K562 (cell line): ENCODE measurements around the gene POLR2C. TPM values are rescaled to one million over a fixed set of nuclear protein-coding genes. Genes with fewer than 3 reads are reported as not detected.
A peak's percentile ranks its signal among the peaks of the same experiment; 100 is the strongest.

Experiments
- ATAC-seq: fragments of 200-7000 bp; cut with Tn5 transposase; 3 replicates; pipeline ENCODE4 v1.9.1; 2020; ENCODE audit warnings: moderate library complexity
- BruUV-seq: library from RNA; stranded (reverse); fragments of 400-500 nt; replicated peaks from 2 replicates; lab custom pipeline; 2021; lab: Mats Ljungman, UMichigan
- CTCF ChIA-PET: fragments of 300-600 bp; formaldehyde crosslinking; extraction: SDS; loops from one replicate; lab custom pipeline; 2021; ENCODE audit warnings: low intra/inter-chr PET ratio; lab: Yijun Ruan, JAX
- POLR2A ChIA-PET: fragments of 300-600, 350-650 bp; sonication (Branson Sonifier 250); formaldehyde crosslinking; extraction: SDS; loops from one replicate; lab custom pipeline; 2021; ENCODE audit warnings: antibody characterized with exemption, inconsistent platforms; lab: Yijun Ruan, JAX
- DNase-seq, 4 experiments: peaks; one replicate each; pipeline versions ENCODE4 v3.0.0 to v3.0.0-alpha.2; 2011 to 2018; ENCODE audit warnings: low spot score in 3 of 4, mixed read lengths in 3 of 4; ENCODE audit errors: extremely low read depth in 1 of 4
- FAIRE-seq: peaks from 2 replicates; lab custom pipeline; 2011; peaks lifted over from hg19 to GRCh38; lab: Jason Lieb, UNC
- H2AFZ ChIP-seq: 2 replicates; pipeline ENCODE4 v1.6.0; 2011; ENCODE audit warnings: low read depth, low read length, control low read depth, inconsistent platforms
- H3K27ac ChIP-seq: fragments of 200-600 bp; 3 replicates; pipeline ENCODE4 v1.8.0; 2011; ENCODE audit warnings: low read depth, mild to moderate bottlenecking, control low read depth, inconsistent platforms, low read length, moderate library complexity, mixed read lengths; ENCODE audit errors: extremely low read depth
- H3K27me3 ChIP-seq, 2 experiments: fragments of 300-600 bp in 1 of 2; 2 replicates in 1 of 2; 3 replicates in 1 of 2; pipeline versions ENCODE4 v1.6.0 to v1.8.0; 2011; ENCODE audit warnings: inconsistent platforms in 2 of 2, low read length in 2 of 2, mild to moderate bottlenecking in 1 of 2, mixed read lengths in 1 of 2, moderate library complexity in 1 of 2; ENCODE audit not compliant: control insufficient read depth in 2 of 2, insufficient read depth in 2 of 2
- H3K36me3 ChIP-seq: fragments of 300-600 bp; 3 replicates; pipeline ENCODE4 v1.8.0; 2011; ENCODE audit warnings: mild to moderate bottlenecking, low read length, inconsistent platforms; ENCODE audit not compliant: control insufficient read depth, insufficient read depth
- H3K4me1 ChIP-seq, 2 experiments: fragments of 200-600 bp in 1 of 2; replicated peaks in 1 of 2; 2 replicates in 1 of 2; 3 replicates in 1 of 2; pipeline versions ENCODE4 v1.5.1 to v1.8.0; 2011; ENCODE audit warnings: inconsistent platforms in 2 of 2, low read length in 2 of 2, mild to moderate bottlenecking in 1 of 2, mixed read lengths in 1 of 2, moderate library complexity in 1 of 2; ENCODE audit not compliant: control insufficient read depth in 2 of 2, insufficient read depth in 2 of 2
- H3K4me2 ChIP-seq: 2 replicates; pipeline ENCODE4 v1.6.1; 2011; ENCODE audit warnings: low read length, control low read depth, inconsistent platforms, mixed read lengths; ENCODE audit not compliant: insufficient read depth
- H3K4me3 ChIP-seq: fragments of 200-600 bp; sonication (generic), shearing (Covaris generic); 2 replicates; pipeline ENCODE4 v1.5.1; 2016; ENCODE audit warnings: control low read depth, inconsistent platforms
- H3K79me2 ChIP-seq: fragments of 200-600 bp; 3 replicates; pipeline ENCODE4 v1.8.0; 2011; ENCODE audit warnings: low read length, inconsistent platforms; ENCODE audit not compliant: control insufficient read depth, insufficient read depth
- H3K9ac ChIP-seq, 2 experiments: 2 replicates each; pipeline versions ENCODE4 v1.6.0 to v1.6.1; 2011; ENCODE audit warnings: low read depth in 2 of 2, low read length in 2 of 2, control low read depth in 1 of 2, inconsistent platforms in 1 of 2, mild to moderate bottlenecking in 1 of 2, mixed read lengths in 1 of 2; ENCODE audit not compliant: insufficient read depth in 1 of 2
- H3K9me1 ChIP-seq: one replicate; pipeline ENCODE4 v1.6.0; 2011; ENCODE audit warnings: inconsistent platforms, mild to moderate bottlenecking, low read length, moderate library complexity; ENCODE audit not compliant: control insufficient read depth, insufficient read depth
- H3K9me3 ChIP-seq: replicated peaks from 2 replicates; pipeline ENCODE4 v1.5.1; 2011; ENCODE audit warnings: low read depth, low read length, inconsistent platforms; ENCODE audit not compliant: control insufficient read depth, insufficient read depth
- H4K20me1 ChIP-seq: replicated peaks from 2 replicates; pipeline ENCODE4 v1.6.1; 2011; ENCODE audit warnings: low read length, inconsistent platforms, mixed read lengths; ENCODE audit not compliant: control insufficient read depth, insufficient read depth
- MYNN ChIP-seq, 2 experiments: sonication (generic); formaldehyde crosslinking in 1 of 2; IDR thresholded peaks; 2 replicates each; pipeline versions ENCODE4 v1.5.0 to v1.6.1; 2016 to 2020; ENCODE audit warnings: antibody characterized with exemption in 1 of 2, missing genetic modification reagents in 1 of 2
- REST ChIP-seq, 2 experiments: fragments of 450-650 bp; formaldehyde crosslinking in 1 of 2; IDR thresholded peaks; 2 replicates each; pipeline versions ENCODE4 v1.4.0 to v1.6.1; 2014 to 2020; ENCODE audit warnings: mild to moderate bottlenecking in 2 of 2, borderline replicate concordance in 1 of 2, low read depth in 1 of 2
- TOE1 ChIP-seq, 2 experiments: fragments of 450-650 bp in 1 of 2; sonication (generic) in 1 of 2; formaldehyde crosslinking in 1 of 2; IDR thresholded peaks; 2 replicates each; pipeline versions ENCODE4 v1.7.1 to v1.8.0; 2016 to 2022; ENCODE audit warnings: borderline replicate concordance in 2 of 2, mild to moderate bottlenecking in 2 of 2, antibody characterized with exemption in 1 of 2, inconsistent platforms in 1 of 2, low read depth in 1 of 2, missing genetic modification reagents in 1 of 2, moderate library complexity in 1 of 2
- TSC22D4 ChIP-seq: fragments of 450-650 bp; IDR thresholded peaks from 2 replicates; pipeline ENCODE4 v1.6.1; 2016; ENCODE audit warnings: missing genetic modification characterization, missing biosample characterization, control low read depth
- ZNF699 ChIP-seq: fragments of 250-450 bp; sonication (Bioruptor Pico); IDR thresholded peaks from 2 replicates; pipeline ENCODE4 v1.8.0; 2021; ENCODE audit warnings: mild to moderate bottlenecking, moderate library complexity; ENCODE audit not compliant: insufficient replicate concordance
- WGBS: fragments of 100-300 bp; shearing (Covaris generic); methylation state at CpG from one replicate; pipeline ENCODE4 v1.1.6; 2016; ENCODE audit warnings: low coverage, mixed read lengths; ENCODE audit not compliant: insufficient coverage; ENCODE audit errors: missing lambda C conversion rate; 5-methylcytosine and 5-hydroxymethylcytosine counted together
- in situ Hi-C: fragments of 300-500 bp; cut with MboI; formaldehyde crosslinking; loops from 4 replicates; pipeline ENCODE4 v1.15.0; 2018; ENCODE audit warnings: inconsistent platforms, mixed read lengths
- intact Hi-C: fragments of 100-400 bp; cut with micrococcal nuclease; formaldehyde crosslinking; loops from 2 replicates; pipeline ENCODE4 v1.14.2; 2022
- polyA plus RNA-seq, 8 experiments: library from polyadenylated mRNA; depleted of rRNA in 4 of 8; stranded (reverse) in 5 of 8; unstranded in 3 of 8; fragments of >200 nt; fragmentation: Nextera tagmentation in 2 of 8; fragmentation: Illumina TruSeq in 1 of 8; extraction: Ambion mirVana in 2 of 8; extraction: Trizol in 1 of 8; gene quantifications; 2 replicates each; pipeline versions ENCODE4 v1.2.1 to v1.2.3, GENCODE V29; 2011 to 2014; ENCODE audit warnings: inconsistent platforms in 1 of 8, missing spikeins in 1 of 8
- total RNA-seq, 7 experiments: library from RNA; depleted of rRNA in 6 of 7; stranded (reverse); fragments of >200 nt in 6 of 7; fragmentation: Illumina TruSeq in 2 of 7; extraction: Trizol in 2 of 7; gene quantifications; 2 replicates each; pipeline versions ENCODE4 v1.2.1 to v1.2.3, GENCODE V29; 2011 to 2021; ENCODE audit warnings: low replicate concordance in 1 of 7
- TF ChIP-seq, protein P1 (sequence below): fragments of 250-450 bp; sonication (Bioruptor Pico); IDR thresholded peaks from 2 replicates; pipeline ENCODE4 v1.5.0; 2020; ENCODE audit warnings: mild to moderate bottlenecking

Gene POLR2C
- total and polyA plus RNA-seq, 9 of the 15 experiments (the other 6 are each of a cell fraction or from before 2014, with no cell fraction given): 70.3 to 163 (median 92.3) TPM

GRCh38 chr16:57508035-57508425, 45.6 kb downstream of the POLR2C start:
- Histone ChIP-seq H3K9ac (no peak overlapping the region), H3K9me3 (no peaks in the 10 kb centered on the region), H2AFZ (no peak overlapping the region), H3K27ac (no peak overlapping the region), H3K27me3 (peaks cover 0 to 28% of the 10 kb centered on the region in 2 experiments; a peak in 3 of 5 replicates), H4K20me1 (0 out of 2 replicates have a peak, but pooled peaks cover 3% of the 10 kb centered on the region), H3K4me3 (no peak overlapping the region), H3K9me1 (no peaks in the 10 kb centered on the region), H3K36me3 (no peaks in the 10 kb centered on the region), H3K4me1 (peaks cover 0 to 8% of the 10 kb centered on the region in 2 experiments; a peak in 2 of 5 replicates), H3K4me2 (no peak overlapping the region), H3K79me2 (no peaks in the 10 kb centered on the region)
- in situ Hi-C loops (no loop called here), intact Hi-C loops (no loop called here)
- DNase-seq (no peak), FAIRE-seq (no peak), ATAC-seq (peak; percentile 11; the same call in 1 of the 3 replicates)
- ChIA-PET CTCF (no interaction called here), POLR2A (interaction anchor here (0.6 to 0.8 kb wide), 2 partner anchors 9 to 23 kb away, joined by 3 to 4 read pairs; no protein-coding TSS in a partner anchor)
- no peak for TF ChIP-seq MYNN (IDR thresholded peaks at IDR 0.05)
- TF ChIP-seq MYNN (CRISPR knock-in tag; IDR thresholded peaks at IDR 0.05): no peak
- TF ChIP-seq REST (IDR thresholded peaks at IDR 0.05; ENCODE audit: borderline replicate concordance): no peak
- TF ChIP-seq REST (CRISPR knock-in tag; IDR thresholded peaks at IDR 0.05; ENCODE audit: low read depth): no peak
- no peak for TF ChIP-seq TSC22D4
- no peak for TF ChIP-seq TOE1 (IDR thresholded peaks at IDR 0.05; ENCODE audit: borderline replicate concordance)
- TF ChIP-seq TOE1 (CRISPR knock-in tag; IDR thresholded peaks at IDR 0.05; ENCODE audit: borderline replicate concordance, low read depth): no peak
- no peak for TF ChIP-seq ZNF699 (CRISPR knock-in tag)
- TF ChIP-seq, protein P1, sequence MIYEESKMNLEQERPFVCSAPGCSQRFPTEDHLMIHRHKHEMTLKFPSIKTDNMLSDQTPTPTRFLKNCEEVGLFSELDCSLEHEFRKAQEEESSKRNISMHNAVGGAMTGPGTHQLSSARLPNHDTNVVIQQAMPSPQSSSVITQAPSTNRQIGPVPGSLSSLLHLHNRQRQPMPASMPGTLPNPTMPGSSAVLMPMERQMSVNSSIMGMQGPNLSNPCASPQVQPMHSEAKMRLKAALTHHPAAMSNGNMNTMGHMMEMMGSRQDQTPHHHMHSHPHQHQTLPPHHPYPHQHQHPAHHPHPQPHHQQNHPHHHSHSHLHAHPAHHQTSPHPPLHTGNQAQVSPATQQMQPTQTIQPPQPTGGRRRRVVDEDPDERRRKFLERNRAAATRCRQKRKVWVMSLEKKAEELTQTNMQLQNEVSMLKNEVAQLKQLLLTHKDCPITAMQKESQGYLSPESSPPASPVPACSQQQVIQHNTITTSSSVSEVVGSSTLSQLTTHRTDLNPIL (CRISPR knock-in tag): no peak
- 27% methylated on average over 2 of the region's 3 CpGs for WGBS
- no TSS peak for BruUV-seq
